GM18498 (cell line): ENCODE results near the gene RTN1.

ENCODE experiments used
- ATAC-seq: cut with Tn5 transposase; IDR thresholded peaks from one replicate; pipeline ENCODE4 v1.9.1; 2021; ENCODE audit warnings: mild to moderate bottlenecking, moderate library complexity; ENCODE audit not compliant: unreplicated experiment

RTN1 gene

GRCh38 chr14:59870277-59871165 lies at the start of gene RTN1:
Gene RTN1, minus strand, starts transcription at chr14:59870776. Its CDS starts 146 bp downstream, at chr14:59870630.
- peak; percentile 78 for ATAC-seq

- ATAC-seq = no peak
These were observed 49.8 kb upstream of the RTN1 start for GRCh38 chr14:59920378-59920683.

GRCh38 chr14:59919570-59920377 lies 49.2 kb upstream of the RTN1 start, which contains the start of gene LRRC9:
Gene LRRC9, plus strand, starts transcription at chr14:59920144.
- peak; percentile 28 for ATAC-seq

- peak; percentile 74 for ATAC-seq
These were observed 48.4 kb upstream of the RTN1 start for GRCh38 chr14:59918824-59919569.

GRCh38 chr14:59913187-59913586 lies 42.6 kb upstream of the RTN1 start:
- no peak for ATAC-seq

GRCh38 chr14:59912443-59912842 lies 41.9 kb upstream of the RTN1 start:
- no peak for ATAC-seq

GRCh38 chr14:59905188-59905587 lies 34.6 kb upstream of the RTN1 start:
- ATAC-seq = no peak

GRCh38 chr14:59904184-59904583 lies 33.6 kb upstream of the RTN1 start:
- ATAC-seq = no peak

GRCh38 chr14:59900556-59900955 lies 30.0 kb upstream of the RTN1 start:
- ATAC-seq = no peak

GRCh38 chr14:59897757-59898383 lies 27.3 kb upstream of the RTN1 start:
- no peak for ATAC-seq

- no peak for ATAC-seq
These were observed 25.1 kb upstream of the RTN1 start for GRCh38 chr14:59895721-59896120.

- no peak for ATAC-seq
These were observed 20.1 kb upstream of the RTN1 start for GRCh38 chr14:59890676-59891075.

- no peak for ATAC-seq
These were observed 12.4 kb upstream of the RTN1 start for GRCh38 chr14:59882957-59883356.

- ATAC-seq = no peak
These were observed 555 bp upstream of the RTN1 start for GRCh38 chr14:59871166-59871495.

- no peak for ATAC-seq
These were observed 958 bp downstream of the RTN1 start for GRCh38 chr14:59869381-59870255.

- ATAC-seq = no peak
These were observed 2.6 kb downstream of the RTN1 start for GRCh38 chr14:59868021-59868420.

GRCh38 chr14:59863806-59864525 lies 6.6 kb downstream of the RTN1 start:
- ATAC-seq = no peak

- ATAC-seq = no peak
These were observed 13.2 kb downstream of the RTN1 start for GRCh38 chr14:59857328-59857727.

- no peak for ATAC-seq
These were observed 18.2 kb downstream of the RTN1 start for GRCh38 chr14:59852350-59852749.
